Mononuclear cell (primary cell): ENCODE data around the gene ACSS1. TPM values are rescaled to one million over a fixed set of nuclear protein-coding genes. Genes with fewer than 3 reads are reported as not detected.
"Not testable (repeated sequence)": the region's sequence is repeated elsewhere in the genome, so short reads cannot be mapped to it uniquely, and the experiment has no call there.

ENCODE experiments used
- H3K27me3 ChIP-seq: 2 replicates; pipeline ENCODE4 v1.6.0; 2011; ENCODE audit warnings: low read length, control low read depth; ENCODE audit not compliant: insufficient read depth
- H3K4me1 ChIP-seq: 2 replicates; pipeline ENCODE4 v1.5.1; 2011; ENCODE audit warnings: mild to moderate bottlenecking, low read length, control low read depth; ENCODE audit not compliant: insufficient read depth
- H3K4me3 ChIP-seq: 2 replicates; pipeline ENCODE4 v1.5.1; 2011; ENCODE audit warnings: mild to moderate bottlenecking, low read length, moderate library complexity
- H3K9me3 ChIP-seq: 2 replicates; pipeline ENCODE4 v1.5.1; 2011; ENCODE audit warnings: low read depth, mild to moderate bottlenecking, control low read depth, low read length
- total RNA-seq: library from RNA; depleted of rRNA; stranded (reverse); fragments of >200 nt; gene quantifications from one replicate; pipeline ENCODE4 v1.2.3, GENCODE V29; 2012

ACSS1 gene
- total RNA-seq, 1 donor: 8.0 TPM

DNA sequence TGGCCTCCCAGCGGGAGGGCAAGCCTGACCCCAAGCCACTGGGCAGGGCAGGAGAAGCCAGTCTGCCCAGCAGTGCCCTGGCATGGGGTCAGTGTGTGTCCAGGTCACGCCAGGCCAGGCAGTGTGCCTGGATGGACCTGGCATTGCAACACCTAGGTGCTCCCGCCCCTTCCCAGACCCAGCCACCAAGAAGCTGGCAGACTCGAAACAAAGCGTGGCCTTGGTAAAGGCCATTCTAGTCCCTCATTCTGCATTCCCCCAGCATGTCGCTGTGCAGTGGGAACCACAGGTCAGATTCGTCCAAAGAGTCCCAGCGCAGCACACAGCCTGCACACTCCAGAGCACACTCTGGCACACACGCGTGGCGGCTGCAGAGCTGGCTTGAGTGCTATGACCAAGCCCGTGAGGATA, 46.1 kb downstream of the ACSS1 start:
- H3K4me3 ChIP-seq: no peak overlapping the region
- no peaks in the 10 kb centered on the region for H3K9me3 ChIP-seq
- no peaks in the 10 kb centered on the region for H3K4me1 ChIP-seq
- no peaks in the 10 kb centered on the region for H3K27me3 ChIP-seq

DNA sequence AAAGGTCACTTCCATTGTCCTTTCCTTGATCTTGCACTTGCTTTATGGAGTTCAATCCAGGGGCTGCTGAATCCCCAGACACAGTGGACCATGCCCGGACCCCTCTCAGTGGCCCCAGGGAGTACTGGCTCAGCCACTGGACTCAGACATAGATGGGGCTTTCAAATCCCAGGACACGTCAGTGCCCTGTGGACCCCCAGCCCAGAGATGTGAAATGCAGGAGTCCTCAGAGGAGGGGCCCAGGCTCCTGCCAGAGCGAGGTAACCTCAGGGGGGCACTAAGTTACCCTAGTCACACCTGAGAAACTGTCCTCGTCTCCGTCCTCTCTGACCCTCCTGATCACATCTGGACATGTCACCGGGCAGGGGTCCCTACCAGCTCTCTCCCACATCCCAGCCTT, 46.7 kb downstream of the ACSS1 start:
- Histone ChIP-seq H3K4me1 (no peaks in the 10 kb centered on the region), H3K4me3 (no peak overlapping the region), H3K9me3 (no peaks in the 10 kb centered on the region), H3K27me3 (no peaks in the 10 kb centered on the region)

DNA sequence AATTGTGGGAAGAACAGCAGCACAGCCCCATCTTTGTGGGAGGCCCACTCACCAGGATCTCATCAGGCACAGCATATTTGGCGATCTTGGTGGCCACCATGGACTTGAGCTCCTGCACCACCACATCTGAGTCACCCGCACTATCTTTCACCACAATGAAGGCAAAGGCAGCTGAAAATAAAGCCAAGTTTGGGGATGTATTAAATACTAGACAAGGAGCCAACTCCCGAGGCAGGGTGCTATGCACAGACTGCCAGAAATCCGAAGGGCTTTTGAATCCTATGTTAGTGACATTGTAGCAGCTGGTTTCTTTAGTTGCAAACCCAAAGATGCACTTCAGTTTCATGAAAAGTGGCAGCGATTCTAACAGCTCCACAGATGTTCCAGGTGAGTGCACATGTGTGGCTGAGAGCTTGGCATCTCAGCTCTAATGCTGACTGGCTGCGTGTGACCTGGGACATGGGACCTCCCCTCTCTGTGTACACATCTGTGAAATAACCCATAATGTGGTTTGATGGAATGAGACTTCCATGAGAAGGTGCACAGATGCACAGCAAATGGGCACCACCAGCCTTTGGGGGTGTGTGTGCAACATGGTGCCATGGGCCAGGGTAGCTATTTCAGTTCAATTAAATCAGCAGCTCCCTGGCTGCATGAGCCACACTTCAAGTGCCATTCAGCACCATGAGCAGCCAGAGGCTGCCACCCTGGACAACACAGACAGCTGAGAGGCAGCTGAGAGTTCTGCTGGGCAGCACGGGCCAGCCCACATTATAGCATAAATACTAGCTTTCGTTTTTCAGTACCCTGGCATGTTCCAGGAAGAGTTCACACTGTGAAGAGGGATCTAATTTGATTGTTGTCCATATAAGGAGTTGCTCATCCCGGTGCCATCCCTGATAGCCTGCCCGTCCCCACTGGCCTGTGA, 48.5 kb downstream of the ACSS1 start:
- Histone ChIP-seq H3K4me3 (no peak overlapping the region), H3K27me3 (no peaks in the 10 kb centered on the region), H3K4me1 (no peaks in the 10 kb centered on the region), H3K9me3 (no peaks in the 10 kb centered on the region)

DNA sequence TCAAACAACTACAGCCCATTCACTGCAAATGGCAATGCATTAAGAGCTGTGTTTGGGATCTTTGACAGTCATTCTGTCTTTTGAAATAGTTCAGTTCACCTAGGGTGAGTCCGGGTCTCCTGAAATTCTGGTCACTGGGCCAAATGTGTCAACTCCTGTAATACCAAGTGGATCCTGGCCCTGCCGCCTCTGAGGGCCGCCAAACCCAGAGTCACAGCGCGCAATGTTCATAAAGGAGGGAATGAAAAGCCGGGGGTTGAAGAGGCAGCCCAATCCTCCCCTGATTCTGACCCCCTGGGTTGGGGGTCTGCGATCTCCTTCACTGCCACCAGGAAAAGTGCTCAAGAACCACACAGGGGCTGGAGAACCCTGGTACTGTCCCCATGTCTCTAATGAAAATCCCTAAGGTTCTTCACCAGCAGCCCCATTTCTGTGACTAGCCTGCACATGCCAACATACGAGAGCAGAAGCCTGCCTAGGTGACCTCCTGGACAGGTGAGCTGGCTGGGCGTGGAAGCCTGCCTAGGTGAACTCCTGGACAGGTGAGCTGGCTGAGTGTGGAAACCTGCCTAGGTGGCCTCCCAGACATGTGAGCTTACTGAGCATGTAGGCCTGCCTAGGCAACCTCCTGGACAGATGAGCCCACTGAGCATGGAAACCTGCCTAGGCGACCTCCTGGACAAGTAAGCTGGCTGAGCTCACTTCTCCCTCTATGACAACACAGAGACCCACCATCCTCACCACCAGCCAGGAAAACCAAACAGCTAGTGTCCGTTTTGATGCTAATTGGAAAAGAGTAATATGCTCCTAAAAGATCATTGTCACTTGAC, 49.3 kb downstream of the ACSS1 start:
- H3K9me3 ChIP-seq: no peaks in the 10 kb centered on the region
- no peak overlapping the region for H3K4me3 ChIP-seq
- H3K4me1 ChIP-seq: no peaks in the 10 kb centered on the region
- no peaks in the 10 kb centered on the region for H3K27me3 ChIP-seq

DNA sequence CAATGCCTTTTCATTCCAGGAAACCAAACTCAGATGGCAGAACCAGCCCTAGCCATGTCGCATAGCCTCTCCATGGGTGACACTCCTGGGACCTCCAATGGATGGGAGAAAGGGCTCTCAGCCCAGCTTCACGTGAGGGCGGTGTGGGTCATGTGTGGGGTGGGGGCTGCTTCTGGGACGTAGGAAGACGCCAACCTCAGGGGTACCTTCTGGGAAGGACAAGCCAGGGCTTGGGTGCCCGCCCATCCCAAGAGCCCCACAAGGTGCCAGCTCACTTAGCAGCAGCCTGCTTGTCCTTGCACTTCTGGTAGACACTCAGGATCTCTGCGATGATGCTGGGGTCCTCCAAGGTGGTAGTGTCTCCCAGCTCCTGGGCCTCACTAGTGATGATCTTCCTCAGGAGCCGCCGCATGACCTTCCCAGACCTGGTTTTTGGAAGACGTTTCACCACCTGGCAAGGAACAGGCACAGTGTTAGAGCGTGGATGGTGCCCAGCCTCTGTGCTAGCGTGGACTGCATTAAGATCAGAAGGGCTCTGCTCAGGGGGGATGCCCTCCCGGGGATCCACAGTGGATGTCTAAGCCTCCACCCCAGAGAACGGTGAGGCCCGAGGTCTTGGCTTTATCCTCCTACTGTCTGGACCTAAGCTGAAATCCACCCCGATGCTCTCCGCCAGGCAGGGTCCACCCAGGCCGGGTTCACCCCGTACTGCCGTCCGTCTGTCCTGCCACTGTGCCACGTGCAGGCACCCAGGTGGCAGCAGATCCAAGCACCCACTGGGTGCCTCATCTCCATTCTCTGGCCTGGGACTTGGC, 50.2 kb downstream of the ACSS1 start:
- H3K9me3 ChIP-seq: no peaks in the 10 kb centered on the region
- H3K4me1 ChIP-seq: no peaks in the 10 kb centered on the region
- no peaks in the 10 kb centered on the region for H3K27me3 ChIP-seq
- H3K4me3 ChIP-seq: no peak overlapping the region

DNA sequence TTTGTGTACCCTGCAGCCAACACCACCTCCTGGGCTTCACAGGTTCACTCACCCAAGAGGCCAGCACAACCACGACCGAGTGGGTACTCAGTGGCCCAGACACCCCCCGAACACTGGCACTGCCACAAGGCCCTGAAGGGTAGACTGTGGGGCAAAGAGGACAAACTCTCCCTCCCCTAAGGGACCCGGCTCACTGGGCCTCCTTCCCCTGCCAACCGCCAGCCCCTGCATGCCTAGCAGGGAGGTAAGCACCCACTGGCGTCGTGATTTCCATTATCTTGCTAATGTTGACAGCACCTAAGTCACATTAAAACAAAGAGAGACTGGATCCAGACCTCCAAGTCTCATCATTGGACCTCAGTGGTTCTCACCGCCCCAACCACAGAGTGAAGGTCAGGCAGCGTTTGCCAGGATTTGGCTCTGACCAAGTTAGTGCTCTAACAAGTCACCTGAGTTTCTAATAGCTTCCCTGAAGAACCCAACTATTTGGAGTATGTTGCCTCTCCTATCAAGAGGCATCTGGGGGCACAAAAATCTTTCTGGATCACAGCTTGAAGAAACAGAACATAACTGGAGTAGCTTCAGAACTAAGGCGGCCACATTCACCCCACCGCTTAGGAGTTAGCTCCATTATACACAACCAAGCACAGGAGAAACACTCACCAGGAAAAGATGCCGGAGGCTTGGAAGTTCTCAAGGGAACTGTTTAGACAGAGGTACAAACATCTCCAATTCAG, 51.3 kb downstream of the ACSS1 start:
- no peaks in the 10 kb centered on the region for H3K4me1 ChIP-seq
- H3K4me3 ChIP-seq: no peak overlapping the region
- H3K27me3 ChIP-seq: no peaks in the 10 kb centered on the region
- no peaks in the 10 kb centered on the region for H3K9me3 ChIP-seq

DNA sequence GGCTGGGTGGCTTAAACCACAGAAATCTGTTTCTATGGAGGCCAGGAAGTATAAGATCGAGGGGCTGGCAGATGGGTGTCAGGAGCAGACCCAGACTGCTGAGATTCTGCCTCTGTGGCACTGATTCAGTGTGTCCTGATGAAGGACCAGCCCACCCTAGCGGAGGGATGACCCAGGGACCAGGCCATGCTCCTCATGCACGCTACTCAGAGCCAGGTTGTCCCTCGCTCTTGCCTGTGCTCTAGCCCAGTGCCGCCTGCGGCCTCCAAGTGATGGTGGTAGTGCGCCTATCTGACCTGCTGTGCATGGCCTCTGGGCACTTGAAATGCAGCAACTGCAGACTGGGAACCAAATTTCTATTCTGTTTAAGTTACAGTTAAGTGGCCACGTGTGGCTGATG, 52.3 kb downstream of the ACSS1 start:
- H3K4me1 ChIP-seq: no peaks in the 10 kb centered on the region
- H3K27me3 ChIP-seq: no peaks in the 10 kb centered on the region
- H3K4me3 ChIP-seq: no peak overlapping the region
- no peaks in the 10 kb centered on the region for H3K9me3 ChIP-seq

DNA sequence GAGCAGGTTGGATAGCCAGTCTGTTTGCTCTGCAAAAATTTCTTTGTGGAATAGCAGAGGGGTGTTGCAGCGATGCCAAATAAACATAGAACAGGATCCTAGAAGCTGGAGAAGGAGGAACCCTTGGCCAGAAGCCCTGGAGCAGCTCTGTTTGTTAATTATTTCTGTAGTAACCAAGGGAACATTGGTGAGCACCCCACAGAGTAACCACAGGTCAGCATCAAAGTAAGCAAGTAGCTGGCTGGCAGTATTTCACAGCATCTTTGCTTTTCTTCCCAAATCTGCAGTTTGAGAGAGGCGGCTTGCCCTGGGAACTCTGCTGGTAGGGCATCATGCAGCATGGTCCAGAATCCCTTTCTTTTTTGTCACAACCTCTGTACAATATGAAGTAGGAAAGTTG, 52.7 kb downstream of the ACSS1 start:
- Histone ChIP-seq H3K9me3 (no peaks in the 10 kb centered on the region), H3K4me3 (no peak overlapping the region), H3K27me3 (no peaks in the 10 kb centered on the region), H3K4me1 (no peaks in the 10 kb centered on the region)

DNA sequence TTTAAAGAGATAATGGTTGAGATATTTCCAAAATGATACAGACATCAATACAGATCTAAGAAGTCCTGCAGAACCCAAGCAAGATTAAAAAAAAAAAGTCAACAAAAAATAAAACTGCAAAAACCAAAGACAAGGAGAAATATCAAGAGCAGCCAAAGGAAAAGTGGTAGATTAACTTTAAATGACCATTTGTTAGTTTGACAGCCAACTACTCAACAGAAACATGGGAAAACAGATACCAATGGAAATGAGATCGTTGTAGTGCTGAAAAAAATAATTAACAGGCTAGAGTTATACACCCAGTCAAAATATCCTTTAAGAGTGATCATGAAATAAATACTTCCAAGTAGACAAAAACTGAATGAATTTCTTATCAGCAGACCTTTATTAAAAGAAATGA, 54.9 kb downstream of the ACSS1 start:
- Histone ChIP-seq H3K9me3 (no peaks in the 10 kb centered on the region), H3K4me1 (no peaks in the 10 kb centered on the region), H3K4me3 (no peak overlapping the region), H3K27me3 (no peaks in the 10 kb centered on the region)

DNA sequence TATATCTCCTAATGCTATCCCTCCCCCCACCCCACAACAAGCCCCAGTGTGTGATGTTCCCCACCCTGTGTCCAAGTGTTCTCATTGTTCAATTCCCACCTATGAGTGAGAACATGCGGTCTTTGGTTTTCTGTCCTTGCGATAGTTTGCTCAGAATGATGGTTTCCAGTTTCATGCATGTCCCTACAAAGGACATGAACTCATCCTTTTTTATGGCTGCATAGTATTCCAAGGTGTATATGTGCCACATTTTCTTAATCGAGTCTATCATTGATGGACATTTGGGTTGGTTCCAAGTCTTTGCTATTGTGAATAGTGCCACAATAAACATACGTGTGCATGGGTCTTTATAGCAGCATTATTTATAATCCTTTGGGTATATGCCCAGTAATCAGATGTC, 56.6 kb downstream of the ACSS1 start:
- H3K9me3 ChIP-seq, H3K4me1 ChIP-seq, H3K27me3 ChIP-seq, H3K4me3 ChIP-seq: not testable (repeated sequence)

DNA sequence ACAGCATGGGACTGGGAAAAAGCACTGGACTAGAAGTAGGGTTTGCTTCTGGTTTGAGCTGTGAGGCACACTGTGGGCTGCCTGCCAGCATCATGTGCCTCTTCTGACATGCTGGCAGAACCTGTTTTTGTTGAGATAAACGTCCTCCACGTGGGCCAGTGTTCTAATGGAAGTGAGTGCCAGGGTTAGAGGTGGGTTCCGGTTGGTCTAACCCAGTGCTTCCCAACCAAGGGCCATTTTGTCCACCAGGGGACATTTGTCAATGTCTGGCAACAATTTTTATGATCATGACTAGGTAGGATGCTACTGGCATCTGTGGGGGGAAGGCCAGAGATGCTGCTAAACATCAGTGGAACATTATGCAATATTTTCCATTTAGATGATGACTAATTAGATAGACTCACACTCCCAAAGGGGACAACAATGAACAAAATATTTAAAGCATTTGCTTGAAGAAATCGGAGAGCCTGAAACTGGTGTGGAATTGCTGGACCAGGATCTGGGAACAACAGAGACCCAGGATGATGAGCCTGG, 57.6 kb downstream of the ACSS1 start:
- Histone ChIP-seq H3K27me3 (no peaks in the 10 kb centered on the region), H3K4me1 (peaks cover 1% of the 10 kb centered on the region), H3K4me3 (no peak overlapping the region), H3K9me3 (no peaks in the 10 kb centered on the region)

DNA sequence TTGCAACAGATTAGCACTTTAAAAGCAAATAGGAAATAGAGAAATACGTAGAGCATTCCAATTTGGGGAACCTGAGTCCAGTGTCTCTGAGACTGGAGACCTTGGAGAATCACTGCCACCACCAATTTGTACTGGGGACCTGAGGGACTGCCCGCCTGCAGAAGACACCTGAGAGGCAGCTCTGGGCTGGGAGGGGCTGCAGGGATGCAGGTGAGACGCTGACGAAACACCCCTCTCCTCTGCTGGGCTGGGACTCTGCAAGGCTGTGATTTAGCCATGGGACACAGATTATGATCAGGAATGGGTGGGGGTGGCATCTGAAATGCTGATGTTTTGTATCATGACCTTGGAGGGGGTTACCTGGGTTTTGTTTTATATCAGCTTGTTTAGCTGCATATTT, 58.4 kb downstream of the ACSS1 start:
- Histone ChIP-seq H3K4me3 (no peak overlapping the region), H3K9me3 (no peaks in the 10 kb centered on the region), H3K27me3 (no peaks in the 10 kb centered on the region), H3K4me1 (peaks cover 9% of the 10 kb centered on the region)

DNA sequence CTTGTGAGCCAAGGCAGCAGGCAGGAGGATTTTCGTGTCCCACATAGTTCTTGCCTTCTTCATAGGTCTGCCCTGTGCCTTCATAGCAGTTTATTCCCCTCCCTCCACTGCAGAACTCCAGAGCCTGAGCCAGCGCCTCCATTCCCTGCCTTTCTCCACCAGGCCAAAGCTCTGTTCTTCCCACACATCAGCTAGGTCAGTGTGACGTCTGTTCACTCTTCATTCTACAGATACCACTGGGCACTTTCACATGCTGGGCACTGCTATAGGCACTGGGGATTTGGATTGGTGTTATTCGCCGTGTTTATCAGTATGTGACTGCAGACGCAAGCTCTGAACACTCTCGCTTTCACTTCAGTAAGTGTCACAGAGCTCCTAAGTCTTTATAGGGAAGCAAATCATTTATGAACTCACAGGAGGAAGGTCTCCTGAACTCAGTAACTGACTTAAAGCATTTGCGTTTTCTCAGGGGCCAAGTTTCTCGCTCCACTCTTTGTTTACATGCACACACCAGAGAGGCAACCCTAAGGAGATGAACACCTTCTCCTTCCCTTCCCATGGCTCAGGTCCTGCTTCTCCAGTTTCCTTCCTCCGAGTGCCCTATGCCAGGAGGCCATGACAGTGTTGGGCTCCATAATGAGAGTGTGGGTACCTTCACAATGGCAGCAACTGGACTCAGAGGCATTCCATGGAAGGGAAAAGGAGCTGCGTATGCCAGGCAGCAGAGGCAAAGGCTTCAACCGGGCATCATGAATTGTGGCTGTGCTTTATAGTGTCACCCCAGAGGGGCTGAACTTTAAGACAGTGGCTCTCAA, 59.1 kb downstream of the ACSS1 start:
- H3K4me3 ChIP-seq: no peak overlapping the region
- H3K9me3 ChIP-seq: no peaks in the 10 kb centered on the region
- peaks cover 13% of the 10 kb centered on the region for H3K4me1 ChIP-seq
- H3K27me3 ChIP-seq: no peaks in the 10 kb centered on the region
